AG04450 (cell line): ENCODE results near the gene FBXW5. TPM values are rescaled to one million over a fixed set of nuclear protein-coding genes. Genes with fewer than 3 reads are reported as not detected.

ENCODE experiments used
- CTCF ChIA-PET: fragments of 300-600, 350-600 bp; formaldehyde crosslinking; extraction: SDS; loops from one replicate; lab custom pipeline; 2022; ENCODE audit warnings: antibody characterized with exemption, inconsistent platforms; lab: Charles Lee
- POLR2A ChIA-PET: fragments of 350-600 bp; formaldehyde crosslinking; extraction: SDS; loops from one replicate; lab custom pipeline; 2021; ENCODE audit warnings: antibody characterized with exemption, inconsistent platforms; lab: Yijun Ruan, JAX
- DNase-seq: peaks from one replicate; pipeline ENCODE4 v3.0.0-alpha.2; 2011; ENCODE audit warnings: low read depth, low spot score
- H3K27ac ChIP-seq: one replicate; pipeline ENCODE4 v1.5.1; 2012; ENCODE audit warnings: low read depth, low read length, control low read depth
- H3K27me3 ChIP-seq: one replicate; pipeline ENCODE4 v1.6.0; 2012; ENCODE audit warnings: low read length; ENCODE audit not compliant: control insufficient read depth, insufficient read depth
- H3K4me3 ChIP-seq: 2 replicates; pipeline ENCODE4 v1.5.1; 2011; ENCODE audit warnings: mild to moderate bottlenecking, low read depth, low read length, control low read depth
- H3K9me3 ChIP-seq: 2 replicates; pipeline ENCODE4 v1.5.1; 2012; ENCODE audit warnings: low read length; ENCODE audit not compliant: control insufficient read depth, insufficient read depth
- CTCF ChIP-seq: IDR thresholded peaks from 2 replicates; pipeline ENCODE4 v1.5.1; 2011; ENCODE audit warnings: low read depth, low read length, control low read depth, inconsistent platforms
- polyA plus RNA-seq: library from polyadenylated mRNA; depleted of rRNA; stranded (reverse); fragments of >200 nt; gene quantifications from 2 replicates; pipeline ENCODE4 v1.2.3, GENCODE V29; 2011

FBXW5 gene
- polyA plus RNA-seq, 1 experiment: 31.2 TPM

- ChIA-PET POLR2A (interaction anchor here (1.0 to 1.2 kb wide), 2 partner anchors 62 to 85 kb away, joined by 3 read pairs; no protein-coding TSS in a partner anchor), CTCF (interaction anchor here (0.6 to 1.2 kb wide), 2 partner anchors 58 to 85 kb away, joined by 3 to 6 read pairs; partner anchors contain the start of gene TRAF2)
- peak overlapping the region; percentile 78 for H3K4me3 ChIP-seq
- peaks cover 16% of the 10 kb centered on the region; the same call in 1 of the 2 replicates for H3K9me3 ChIP-seq
- no peaks in the 10 kb centered on the region for H3K27me3 ChIP-seq
- H3K27ac ChIP-seq: peak overlapping the region; percentile 61
- TF ChIP-seq CTCF: no peak
- peak; percentile 10 for DNase-seq
These were observed 373 bp downstream of the FBXW5 start for GRCh38 chr9:136944212-136944518.

GRCh38 chr9:136943291-136944211 lies 987 bp downstream of the FBXW5 start:
- no peak for DNase-seq
- Histone ChIP-seq H3K9me3 (peaks cover 16% of the 10 kb centered on the region; the same call in 1 of the 2 replicates), H3K4me3 (peak overlapping the region; percentile 78), H3K27me3 (no peaks in the 10 kb centered on the region), H3K27ac (peak overlapping the region; percentile 61)
- no peak for TF ChIP-seq CTCF
- ChIA-PET POLR2A (interaction anchor here (1.0 to 1.2 kb wide), 2 partner anchors 62 to 86 kb away, joined by 3 read pairs; no protein-coding TSS in a partner anchor), CTCF (no interaction called here)

- TF ChIP-seq CTCF: no peak
- Histone ChIP-seq H3K27me3 (no peaks in the 10 kb centered on the region), H3K9me3 (peaks cover 16% of the 10 kb centered on the region; the same call in 1 of the 2 replicates), H3K27ac (no peak overlapping the region), H3K4me3 (peak overlapping the region; percentile 78)
- no peak for DNase-seq
- CTCF ChIA-PET: no interaction called here
- POLR2A ChIA-PET: no interaction called here
These were observed 1.7 kb downstream of the FBXW5 start for GRCh38 chr9:136942881-136943230.

GRCh38 chr9:136942112-136942880 lies 2.2 kb downstream of the FBXW5 start:
- H3K27me3 ChIP-seq: no peaks in the 10 kb centered on the region
- H3K27ac ChIP-seq: no peak overlapping the region
- peak overlapping the region; percentile 78; the same call in 1 of the 2 replicates for H3K4me3 ChIP-seq
- H3K9me3 ChIP-seq: peaks cover 16% of the 10 kb centered on the region; the same call in 1 of the 2 replicates
- CTCF ChIA-PET: no interaction called here
- TF ChIP-seq CTCF: no peak
- POLR2A ChIA-PET: no interaction called here
- DNase-seq: no peak
